NCI-H1092 treated with DMSO at 0.1 percent for 48 hours (cell line): Measurements from ENCODE around the gene ACOT7.

Experiments
- DNase-seq: peaks from one replicate; lab custom pipeline; 2025; lab: John Stamatoyannopoulos, UW

The ACOT7 gene

GRCh38 chr1:6360517-6361070 is 33.0 kb downstream of the ACOT7 start:
- no peak for DNase-seq

GRCh38 chr1:6360117-6360496 is 33.5 kb downstream of the ACOT7 start:
- no peak for DNase-seq

GRCh38 chr1:6359216-6360116 is 34.1 kb downstream of the ACOT7 start:
- DNase-seq: no peak

- no peak for DNase-seq
Observed at GRCh38 chr1:6358757-6359201, 34.8 kb downstream of the ACOT7 start.

- DNase-seq: no peak
Observed at GRCh38 chr1:6358144-6358624, 35.4 kb downstream of the ACOT7 start.

- no peak for DNase-seq
Observed at GRCh38 chr1:6357243-6357936, 36.2 kb downstream of the ACOT7 start.

- DNase-seq: no peak
Observed at GRCh38 chr1:6355621-6356020, 37.9 kb downstream of the ACOT7 start.

GRCh38 chr1:6354659-6355317 is 38.8 kb downstream of the ACOT7 start:
- DNase-seq: no peak

- no peak for DNase-seq
Observed at GRCh38 chr1:6353955-6354658, 39.5 kb downstream of the ACOT7 start.

- DNase-seq: no peak
Observed at GRCh38 chr1:6353619-6353954, 40.0 kb downstream of the ACOT7 start.

- no peak for DNase-seq
Observed at GRCh38 chr1:6352138-6352563, 41.4 kb downstream of the ACOT7 start.

GRCh38 chr1:6351480-6352137 is 42.0 kb downstream of the ACOT7 start:
- peak; percentile 91 for DNase-seq

GRCh38 chr1:6350416-6351088 is 43.0 kb downstream of the ACOT7 start:
- no peak for DNase-seq

- no peak for DNase-seq
Observed at GRCh38 chr1:6349254-6349943, 44.2 kb downstream of the ACOT7 start.

GRCh38 chr1:6348511-6349191 is 44.9 kb downstream of the ACOT7 start:
- DNase-seq: no peak

GRCh38 chr1:6347641-6348487 is 45.7 kb downstream of the ACOT7 start:
- DNase-seq: peak; percentile 50

GRCh38 chr1:6345460-6345859 is 48.1 kb downstream of the ACOT7 start:
- no peak for DNase-seq

- DNase-seq: no peak
Observed at GRCh38 chr1:6345009-6345408, 48.6 kb downstream of the ACOT7 start.
